GM21360 (cell line): Measurements from ENCODE around the gene ZDHHC11B.
"Not testable (repeated sequence)": the region's sequence is repeated elsewhere in the genome, so short reads cannot be mapped to it uniquely, and the experiment has no call there.

Experiments used
- ATAC-seq: cut with Tn5 transposase; IDR thresholded peaks from one replicate; pipeline ENCODE4 v1.9.1; 2021; ENCODE audit warnings: mild to moderate bottlenecking, moderate library complexity; ENCODE audit not compliant: unreplicated experiment

Gene ZDHHC11B, protein sequence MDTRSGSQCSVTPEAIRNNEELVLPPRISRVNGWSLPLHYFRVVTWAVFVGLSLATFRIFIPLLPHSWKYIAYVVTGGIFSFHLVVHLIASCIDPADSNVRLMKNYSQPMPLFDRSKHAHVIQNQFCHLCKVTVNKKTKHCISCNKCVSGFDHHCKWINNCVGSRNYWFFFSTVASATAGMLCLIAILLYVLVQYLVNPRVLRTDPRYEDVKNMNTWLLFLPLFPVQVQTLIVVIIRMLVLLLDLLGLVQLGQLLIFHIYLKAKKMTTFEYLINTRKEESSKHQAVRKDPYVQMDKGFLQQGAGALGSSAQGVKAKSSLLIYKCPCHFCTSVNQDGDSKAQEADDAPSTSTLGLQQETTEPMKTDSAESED

DNA sequence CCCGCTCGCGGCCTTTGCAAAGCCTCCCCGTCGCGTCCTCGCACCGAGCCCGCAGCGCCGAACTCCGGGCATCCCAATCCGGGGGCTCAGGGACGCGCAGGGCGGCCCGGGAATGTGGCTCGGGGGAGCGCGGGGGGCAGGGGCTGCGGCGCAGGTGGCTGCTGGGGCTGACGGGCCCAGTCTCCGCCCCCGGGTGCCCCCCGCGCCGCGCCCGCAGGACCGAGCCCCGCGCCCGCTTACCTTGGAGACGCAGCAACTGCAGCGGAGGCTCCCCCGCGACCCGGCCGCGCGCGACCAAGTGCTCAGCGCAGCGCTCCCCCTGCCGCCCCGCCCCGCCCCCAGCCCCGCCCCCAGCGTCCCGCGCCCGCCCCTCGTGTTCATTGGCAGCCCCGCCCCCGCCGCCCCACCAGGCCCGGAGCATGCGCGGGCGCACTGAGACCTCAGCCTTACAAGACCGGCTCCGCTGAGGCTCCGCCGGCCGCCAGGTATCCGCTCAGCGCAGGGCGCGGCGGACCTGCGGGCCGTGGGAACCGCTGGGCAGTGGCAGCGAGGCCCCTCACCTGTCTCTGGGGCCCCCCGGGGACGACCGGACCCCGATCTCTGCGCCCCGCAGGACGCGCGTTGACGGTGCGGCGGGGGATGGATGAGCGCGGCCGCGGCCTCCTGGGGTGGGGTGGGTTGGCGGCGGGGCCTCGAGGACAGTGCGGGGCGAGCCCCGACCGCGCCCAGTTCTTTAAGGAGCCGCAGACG is at the start of gene ZDHHC11B:
ZDHHC11B (minus strand) TSS at position 302 of the 750 bp plus-strand sequence. CDS start 17,810 bp downstream, outside the sequence.
- ATAC-seq: not testable (repeated sequence)

DNA sequence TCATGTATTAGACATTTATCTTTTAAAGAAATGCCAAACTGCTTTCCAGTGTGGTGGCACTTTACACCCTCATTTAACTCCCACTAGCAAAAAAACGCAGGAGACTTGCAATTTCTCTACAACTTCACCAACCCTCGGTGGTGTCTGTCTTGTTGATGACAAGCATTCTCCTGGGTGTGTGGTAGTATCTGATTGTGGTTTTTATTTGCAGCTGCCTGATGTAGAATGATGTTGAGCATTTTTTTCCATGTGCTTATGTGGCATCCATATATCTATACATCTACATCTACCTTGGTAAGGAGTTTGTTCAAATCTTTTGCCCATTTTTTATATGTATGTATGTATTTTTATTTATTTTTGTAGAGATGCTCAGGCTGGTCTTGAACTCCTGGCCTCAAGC is 49.5 kb upstream of the ZDHHC11B start:
- not testable (repeated sequence) for ATAC-seq

DNA sequence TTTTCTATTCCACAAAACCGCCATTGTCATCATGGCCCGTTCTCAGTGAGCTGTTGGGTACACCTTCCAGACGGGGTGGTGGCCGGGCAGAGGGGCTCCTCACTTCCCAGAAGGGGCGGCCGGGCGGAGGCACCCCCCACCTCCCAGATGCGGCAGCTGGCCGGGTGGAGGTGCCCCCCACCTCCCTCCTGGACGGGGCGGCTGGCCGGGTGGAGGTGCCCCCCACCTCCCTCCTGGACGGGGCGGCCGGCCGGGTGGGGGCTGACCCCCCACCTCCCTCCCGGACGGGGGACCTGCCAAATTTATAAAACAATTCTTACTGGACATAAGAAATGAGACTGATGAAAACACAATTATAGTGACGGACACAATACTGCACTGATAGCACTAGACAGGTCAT is 43.7 kb upstream of the ZDHHC11B start:
- not testable (repeated sequence) for ATAC-seq

DNA sequence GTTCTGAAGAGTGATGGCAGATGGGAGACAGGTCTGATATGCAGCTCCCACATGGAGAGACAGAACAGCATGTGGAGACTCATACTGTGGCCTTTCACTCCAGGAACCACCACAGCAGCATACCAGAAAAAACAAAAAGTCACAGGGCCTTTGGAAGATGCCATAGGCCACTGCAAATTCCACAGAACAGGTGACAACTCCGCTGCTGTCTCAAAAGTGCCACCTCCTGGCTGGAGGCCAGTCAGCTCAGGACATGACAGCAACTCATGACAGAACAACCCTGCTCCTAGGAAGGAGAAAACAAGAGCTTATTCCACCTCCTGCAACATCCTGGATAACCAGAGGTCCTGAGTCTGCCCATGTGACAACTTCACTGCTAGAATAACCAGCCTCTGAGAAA is 41.0 kb upstream of the ZDHHC11B start:
- not testable (repeated sequence) for ATAC-seq

DNA sequence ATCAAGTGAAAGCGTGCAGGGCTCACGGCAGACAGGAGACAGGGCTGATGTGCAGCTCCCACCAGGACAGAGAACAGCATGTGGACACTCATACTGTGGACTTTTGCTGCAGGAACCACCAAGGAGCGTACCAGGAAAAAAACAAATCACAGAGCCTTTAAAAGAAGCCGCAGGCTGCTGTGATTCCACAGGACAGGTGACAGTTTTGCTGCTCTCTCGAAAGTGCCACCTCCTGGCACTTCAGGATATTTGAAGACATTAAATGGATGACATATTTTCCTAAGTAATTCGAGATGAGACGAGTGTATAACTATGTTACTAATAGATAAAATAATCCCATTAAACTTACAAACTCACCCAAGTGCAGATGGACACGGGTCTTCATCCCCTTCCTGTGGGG is 37.0 kb upstream of the ZDHHC11B start:
- no peak for ATAC-seq

DNA sequence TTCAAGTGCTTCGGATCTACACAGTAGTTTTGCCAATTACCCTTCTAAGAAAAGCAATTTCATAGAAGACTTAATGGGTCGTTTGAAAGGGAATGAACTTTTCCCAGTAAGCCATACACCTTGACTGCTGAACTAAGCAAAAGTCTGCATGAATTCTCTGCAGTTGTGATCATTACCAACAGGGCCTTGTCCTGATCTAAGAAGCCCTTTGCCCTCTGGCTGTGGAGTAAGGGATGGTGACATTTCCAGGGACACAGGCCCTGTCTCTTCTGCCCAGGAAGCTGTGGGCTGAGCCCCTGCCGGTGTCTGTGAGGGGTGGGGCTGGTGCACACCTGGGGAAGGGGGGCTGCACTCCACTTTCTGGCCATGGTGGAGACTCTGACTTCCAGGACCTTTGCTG is 35.7 kb upstream of the ZDHHC11B start:
- no peak for ATAC-seq

DNA sequence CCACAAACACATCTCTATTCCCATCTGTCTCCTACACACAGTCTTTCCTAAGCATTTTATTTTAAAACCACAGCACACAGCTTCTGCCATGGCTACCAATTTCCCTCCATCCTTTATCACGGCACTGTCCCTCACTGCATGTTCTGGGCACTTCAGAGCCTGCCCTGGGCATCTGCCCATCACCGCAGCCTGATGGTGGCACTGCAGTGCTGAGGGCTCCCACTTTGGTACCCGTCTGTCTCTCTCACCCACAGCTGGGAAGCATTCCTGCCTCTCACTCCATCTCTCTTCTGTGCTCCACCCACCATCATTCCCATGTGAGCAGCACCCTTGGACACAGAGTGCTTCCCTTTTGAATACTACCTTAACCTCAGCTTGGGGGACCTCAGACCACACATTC is 34.5 kb upstream of the ZDHHC11B start:
- no peak for ATAC-seq

DNA sequence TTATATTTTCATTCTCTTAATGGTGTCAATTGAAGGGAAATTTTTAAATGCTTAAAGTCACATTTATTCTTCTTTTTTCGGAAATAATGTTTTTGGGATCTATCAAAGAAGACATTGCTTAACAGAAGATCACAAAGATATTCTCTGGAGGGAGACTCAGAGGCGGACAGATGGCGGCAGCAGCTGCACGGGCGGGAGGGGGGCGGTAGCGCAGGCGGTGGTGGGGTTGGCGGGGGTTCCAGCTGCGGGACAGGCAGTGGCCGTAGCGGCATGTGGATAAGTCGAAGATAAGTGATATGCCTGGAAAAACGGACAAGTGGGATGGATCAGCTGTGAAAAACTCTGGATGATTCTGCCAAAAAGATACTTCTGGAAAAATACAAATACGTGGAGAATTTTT is 31.6 kb upstream of the ZDHHC11B start:
- no peak for ATAC-seq

DNA sequence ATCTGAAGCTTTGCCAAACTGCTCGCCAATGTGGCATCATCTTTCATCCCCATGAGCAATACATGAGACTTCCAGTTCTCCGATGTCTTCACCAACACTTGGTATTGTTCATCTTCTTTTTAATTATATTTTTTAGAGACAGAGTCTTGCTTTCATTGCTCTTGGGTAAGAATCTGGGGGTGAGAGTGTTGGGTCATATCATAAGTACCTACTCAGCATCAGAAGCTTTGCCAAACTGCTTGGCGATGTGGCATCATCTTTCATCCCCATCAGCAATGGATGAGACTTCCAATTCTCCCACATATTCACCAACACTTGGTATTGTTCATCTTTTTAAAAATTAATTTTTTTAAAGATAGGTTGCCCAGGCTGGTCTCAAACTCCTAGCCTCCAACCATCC is 30.9 kb upstream of the ZDHHC11B start:
- no peak for ATAC-seq

DNA sequence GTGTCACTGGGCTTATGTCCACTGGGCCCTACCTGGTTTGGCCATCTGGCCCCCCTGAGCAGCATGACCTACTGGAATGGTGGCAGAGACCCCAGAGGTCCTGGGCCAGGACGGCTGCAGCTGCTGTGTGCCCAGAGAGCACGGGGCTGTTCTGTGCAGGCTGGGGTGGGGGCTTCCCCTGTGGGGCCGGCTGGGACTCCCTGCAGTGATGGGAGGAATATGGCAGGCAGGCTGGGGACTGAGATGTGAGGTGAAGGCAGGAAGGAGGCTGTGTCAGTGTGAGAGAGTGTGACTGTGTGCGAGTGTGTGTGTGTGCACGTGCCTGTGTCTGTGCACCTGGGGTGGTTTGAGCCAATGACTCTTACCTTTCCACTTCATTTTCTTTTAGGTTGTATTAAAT is 29.0 kb upstream of the ZDHHC11B start:
- not testable (repeated sequence) for ATAC-seq

DNA sequence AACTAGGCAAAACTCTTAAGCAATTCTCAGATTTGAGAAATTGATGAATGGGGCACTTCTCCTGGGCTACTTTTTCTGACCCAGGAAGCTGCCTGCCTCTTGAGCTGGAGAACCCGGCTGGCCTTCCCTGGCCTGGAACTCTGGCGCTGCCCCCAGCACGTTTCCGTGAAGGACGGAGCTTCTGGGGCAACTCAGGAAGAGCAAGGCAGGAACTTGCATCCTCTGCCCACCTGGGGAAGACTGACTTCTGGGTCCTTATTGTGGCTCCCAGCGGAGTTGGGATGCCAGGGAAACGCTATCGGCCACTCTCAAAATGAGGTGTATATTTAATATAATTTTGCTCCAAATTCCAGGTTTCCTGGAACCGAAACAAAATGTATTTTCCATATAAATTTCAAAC is 26.9 kb upstream of the ZDHHC11B start:
- ATAC-seq: not testable (repeated sequence)

DNA sequence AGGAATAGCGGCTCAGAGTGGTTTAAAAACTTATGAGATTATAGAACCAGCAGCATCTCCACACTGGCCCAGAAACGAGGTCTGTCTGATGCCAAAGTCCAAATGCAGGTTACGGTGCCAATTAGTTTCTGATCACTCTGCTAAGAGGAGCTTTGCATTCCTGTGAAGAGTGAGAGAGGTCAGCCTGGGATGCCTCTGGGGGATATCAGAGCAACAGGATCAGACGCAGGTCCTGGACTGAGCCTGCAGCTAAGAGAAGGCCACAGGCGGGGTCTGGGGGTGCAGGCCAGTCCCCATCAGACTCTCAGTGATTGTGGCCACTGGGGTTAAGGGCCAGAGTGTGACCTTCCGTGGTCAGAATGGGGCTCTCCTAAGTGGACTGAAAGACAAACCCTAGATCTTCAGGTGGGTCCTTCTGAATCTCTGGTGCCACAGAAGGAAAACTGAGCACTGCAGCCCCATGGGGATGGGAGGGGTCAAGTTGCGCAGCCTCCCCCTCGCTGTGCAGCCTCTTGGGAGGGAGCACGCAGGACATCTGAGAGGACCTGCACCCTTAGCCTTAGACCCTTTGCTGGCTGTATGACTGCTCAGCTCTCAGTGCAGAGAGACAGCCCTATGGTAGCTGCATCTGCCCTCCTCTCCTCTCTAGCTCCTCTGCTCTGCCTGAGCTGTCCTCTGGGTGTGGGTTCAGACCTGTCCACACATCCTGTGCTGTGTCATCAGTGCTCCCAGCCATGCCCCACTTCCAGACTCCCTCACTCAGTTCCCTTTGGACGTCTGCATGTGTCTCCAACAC is 23.4 kb upstream of the ZDHHC11B start:
- not testable (repeated sequence) for ATAC-seq

DNA sequence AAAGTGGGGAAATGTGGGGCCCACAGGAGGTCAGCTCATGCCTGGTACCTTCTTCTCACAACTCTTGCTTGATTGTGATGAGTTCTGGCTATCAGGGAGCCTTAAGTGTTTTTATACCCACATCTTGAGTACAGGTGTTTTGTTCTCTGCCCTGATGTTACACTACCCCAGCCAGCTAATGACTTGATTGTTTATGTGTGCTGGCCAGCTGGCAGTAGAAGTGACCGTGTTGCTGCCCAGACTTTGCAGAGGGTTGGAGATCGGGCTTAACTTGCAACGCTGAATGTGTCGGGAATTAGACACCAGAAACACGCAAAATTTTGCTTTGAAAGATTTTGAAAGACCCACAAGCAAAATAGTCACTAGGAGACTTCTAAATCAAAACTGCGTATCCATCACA is 16.9 kb upstream of the ZDHHC11B start:
- no peak for ATAC-seq

DNA sequence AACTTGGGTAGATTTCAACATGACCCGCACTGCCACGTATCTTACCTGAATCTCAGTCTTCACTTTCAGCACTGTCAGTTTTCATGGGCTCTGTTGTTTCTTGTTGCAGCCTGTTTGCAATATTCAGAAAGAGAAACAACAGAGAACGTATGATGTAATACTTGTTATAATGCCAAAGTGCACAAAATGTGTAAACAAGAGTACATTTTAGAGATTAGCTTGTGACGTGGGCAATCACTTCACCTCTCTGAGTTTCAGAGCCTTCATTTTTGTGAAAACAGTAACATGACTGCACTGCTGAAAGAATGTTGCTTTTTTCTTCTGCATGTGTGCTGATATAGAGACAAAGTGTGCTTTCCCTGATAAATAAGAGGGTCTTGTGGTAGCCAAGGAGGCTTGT is 16.5 kb upstream of the ZDHHC11B start:
- not testable (repeated sequence) for ATAC-seq

DNA sequence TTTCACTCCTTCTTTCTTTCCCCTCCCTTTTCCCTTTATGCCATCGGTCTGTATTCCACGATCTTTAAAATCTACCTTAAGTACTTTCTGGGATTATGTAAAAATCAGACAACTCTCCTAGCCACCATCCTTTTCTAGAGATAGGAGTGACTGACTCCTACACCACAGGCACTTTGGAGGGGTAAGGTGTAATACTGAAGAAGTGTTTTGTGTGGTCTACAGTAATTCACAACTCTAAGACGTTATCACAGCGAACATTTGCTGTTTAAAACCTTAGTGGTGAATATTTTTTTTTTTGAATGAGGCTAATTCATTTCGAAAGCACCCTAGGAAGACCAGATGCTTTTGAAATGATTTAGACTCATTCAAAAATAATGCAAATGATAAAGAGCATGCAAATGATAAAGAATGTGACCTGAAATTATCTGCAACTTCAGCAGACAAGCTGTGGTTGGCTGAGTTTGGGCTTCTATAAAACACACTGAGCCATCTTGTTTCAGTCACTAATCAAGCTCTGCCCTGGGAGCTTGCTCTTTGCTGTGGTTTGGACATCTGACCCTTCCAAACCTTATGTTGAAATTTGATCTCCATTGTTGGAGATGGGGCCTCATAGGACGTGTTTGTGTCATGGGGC is 14.1 kb upstream of the ZDHHC11B start:
- not testable (repeated sequence) for ATAC-seq

DNA sequence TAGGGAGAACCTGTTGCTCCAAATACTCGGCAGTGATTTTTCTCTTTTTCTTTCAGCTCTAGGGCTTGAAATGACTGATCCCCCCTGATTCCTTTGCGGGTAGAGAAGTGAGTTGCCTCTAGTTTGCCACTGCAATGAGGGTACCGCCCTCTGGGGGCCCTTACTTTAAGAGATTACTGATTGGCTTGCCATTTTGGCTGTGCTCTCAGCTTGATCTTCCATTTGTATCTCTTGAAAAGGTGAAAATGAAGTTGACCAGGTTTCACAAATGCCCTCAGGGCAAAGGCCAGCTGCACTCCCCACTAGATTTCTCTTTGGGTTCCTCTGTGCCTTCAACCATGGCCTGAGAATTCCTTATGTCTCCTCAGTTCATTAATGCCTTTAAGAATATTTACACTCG is 13.5 kb upstream of the ZDHHC11B start:
- not testable (repeated sequence) for ATAC-seq

DNA sequence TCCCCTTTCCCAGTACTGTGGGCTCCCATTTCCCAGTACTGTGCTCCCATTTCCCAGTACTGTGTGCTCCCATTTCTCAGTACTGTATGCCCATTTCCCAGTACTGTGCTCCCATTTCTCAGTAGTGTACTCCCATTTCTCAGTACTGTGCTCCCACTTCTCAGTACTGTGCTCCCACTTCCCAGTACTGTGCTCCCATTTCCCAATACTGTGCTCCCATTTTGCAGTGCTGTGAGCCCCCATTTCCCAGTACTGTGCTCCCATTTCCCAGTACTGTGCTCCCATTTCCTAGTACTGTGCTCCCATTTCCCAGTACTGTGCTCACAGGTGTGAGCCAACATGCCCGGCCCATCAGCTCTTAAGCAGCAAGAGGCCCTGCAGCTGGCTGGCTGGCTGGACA is 11.3 kb upstream of the ZDHHC11B start:
- ATAC-seq: not testable (repeated sequence)

DNA sequence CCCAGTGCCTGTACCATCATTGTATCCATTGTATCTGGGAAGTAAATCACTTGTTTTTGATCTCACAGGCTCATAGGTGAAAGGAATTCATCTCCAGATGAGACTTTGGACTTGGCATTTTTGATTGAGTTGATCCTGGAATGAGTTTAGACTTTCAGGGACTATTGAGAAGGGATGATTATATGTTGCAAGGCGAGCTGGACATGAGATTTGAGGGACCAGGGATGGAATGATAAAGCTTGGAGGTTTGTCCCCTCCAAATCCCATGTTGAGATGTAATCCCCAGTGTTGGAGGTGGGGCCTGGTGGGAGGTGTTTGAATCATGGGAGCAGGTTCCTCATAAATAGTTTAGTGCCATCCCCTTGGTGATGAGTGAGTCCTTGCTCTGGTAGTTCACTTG is 10.4 kb upstream of the ZDHHC11B start:
- ATAC-seq: not testable (repeated sequence)

DNA sequence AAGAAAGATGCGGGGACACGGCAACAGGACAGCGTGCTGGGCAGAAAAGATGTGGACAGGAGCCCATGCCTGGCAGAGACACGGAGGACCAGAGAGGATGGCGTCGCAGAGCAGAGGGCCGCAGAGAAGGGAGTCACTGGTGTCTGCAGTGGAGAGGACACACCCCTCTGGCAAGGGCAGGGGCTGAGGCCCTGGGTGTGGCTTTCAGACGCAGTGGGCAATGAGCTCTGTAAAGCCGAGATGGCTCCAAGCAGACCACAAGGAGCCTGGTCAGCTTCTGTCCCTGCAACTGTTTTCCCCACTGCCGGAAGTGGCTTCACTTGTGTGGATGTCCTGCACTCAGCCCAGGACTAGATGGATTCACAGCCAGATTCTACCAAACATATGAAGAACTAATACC is 4.2 kb upstream of the ZDHHC11B start:
- ATAC-seq: not testable (repeated sequence)

DNA sequence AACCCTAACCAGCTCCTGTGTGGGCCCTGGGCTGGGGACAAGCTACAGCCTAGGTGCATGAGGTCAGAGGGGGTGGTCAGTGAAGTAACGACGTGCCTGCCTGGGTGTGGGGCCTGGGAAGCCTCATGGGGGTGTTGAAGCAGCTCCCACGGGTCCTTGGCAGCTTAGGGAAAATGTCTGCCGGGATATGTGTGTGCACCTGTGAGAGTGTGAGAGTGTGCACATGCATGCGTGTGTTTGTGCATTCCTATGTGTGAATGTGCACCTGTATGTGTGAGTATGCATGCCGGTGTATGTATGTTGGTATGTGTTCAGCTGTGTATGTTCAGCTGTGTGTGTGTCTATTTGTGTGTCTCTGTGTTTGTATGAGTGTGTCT is 3.3 kb upstream of the ZDHHC11B start:
- ATAC-seq: not testable (repeated sequence)
